Endodermal cell (in vitro differentiated cells): ENCODE measurements around the gene ZNF516. TPM values are rescaled to one million over a fixed set of nuclear protein-coding genes. Genes with fewer than 3 reads are reported as not detected.

Experiments used
- DNase-seq: peaks from one replicate; pipeline ENCODE4 v3.0.0-alpha.2; 2017
- H3K27ac ChIP-seq: 2 replicates; pipeline ENCODE4 v1.5.1; 2013; ENCODE audit warnings: mild to moderate bottlenecking, low read depth, low read length, moderate library complexity
- H3K27me3 ChIP-seq: 2 replicates; pipeline ENCODE4 v1.6.1; 2013; ENCODE audit warnings: mild to moderate bottlenecking, low read length, moderate library complexity; ENCODE audit not compliant: insufficient read depth, control insufficient read depth, poor library complexity, severe bottlenecking
- H3K36me3 ChIP-seq: 2 replicates; pipeline ENCODE4 v1.7.0; 2013; ENCODE audit warnings: mild to moderate bottlenecking, low read length, moderate library complexity; ENCODE audit not compliant: control insufficient read depth, insufficient read depth
- H3K4me1 ChIP-seq: one replicate; pipeline ENCODE4 v1.7.0; 2013; ENCODE audit warnings: low read length; ENCODE audit not compliant: control insufficient read depth, insufficient read depth
- H3K4me3 ChIP-seq: 2 replicates; pipeline ENCODE4 v1.5.1; 2013; ENCODE audit warnings: mild to moderate bottlenecking, low read length, moderate library complexity
- H3K9ac ChIP-seq: 2 replicates; pipeline ENCODE4 v1.6.1; 2013; ENCODE audit warnings: mild to moderate bottlenecking, low read length, moderate library complexity; ENCODE audit not compliant: poor library complexity, severe bottlenecking; ENCODE audit errors: extremely low read depth
- H3K9me3 ChIP-seq: 2 replicates; pipeline ENCODE4 v1.6.1; 2013; ENCODE audit warnings: mild to moderate bottlenecking, low read length, moderate library complexity; ENCODE audit not compliant: control insufficient read depth
- H3K27ac Mint-ChIP-seq: 2 replicates; pipeline ENCODE4 v1.8.0; 2020; ENCODE audit warnings: mixed read lengths
- H3K27me3 Mint-ChIP-seq: 2 replicates; pipeline ENCODE4 v1.8.0; 2021; ENCODE audit warnings: mild to moderate bottlenecking, mixed read lengths; ENCODE audit not compliant: insufficient read depth
- H3K36me3 Mint-ChIP-seq: 2 replicates; pipeline ENCODE4 v1.8.0; 2020; ENCODE audit warnings: low read depth, mixed read lengths
- H3K4me1 Mint-ChIP-seq: 2 replicates; pipeline ENCODE4 v1.8.0; 2020; ENCODE audit warnings: mixed read lengths
- H3K4me3 Mint-ChIP-seq: 2 replicates; pipeline ENCODE4 v1.8.0; 2020; ENCODE audit warnings: mild to moderate bottlenecking, moderate library complexity, mixed read lengths
- H3K9me3 Mint-ChIP-seq: 2 replicates; pipeline ENCODE4 v1.8.0; 2020; ENCODE audit warnings: mild to moderate bottlenecking, mixed read lengths
- CTCF ChIP-seq: fragments of 200-600 bp; sonication (generic); conservative IDR thresholded peaks from 2 replicates; pipeline ENCODE4 v1.5.0; 2021; ENCODE audit warnings: antibody characterized with exemption, mild to moderate bottlenecking
- WGBS, 2 experiments: methylation state at CpG; one replicate each; pipeline versions ENCODE4 v1.1.5 to v1.1.7; 2013; ENCODE audit warnings: missing lambda C conversion rate in 2 of 2, mixed read lengths in 1 of 2; ENCODE audit not compliant: insufficient coverage in 1 of 2, insufficient read length in 1 of 2; 5-methylcytosine and 5-hydroxymethylcytosine counted together
- total RNA-seq, 2 donors: library from RNA; stranded (reverse); fragmentation: NEBNext Ultra II Directional in 1 of 2; extraction: Animal tissue kit (Norgen Biotek cat#: 25700) in 1 of 2; gene quantifications; 2 replicates in 1 of 2; 3 replicates in 1 of 2; pipeline ENCODE4 v1.2.1, GENCODE V29; 2021

ZNF516 gene
- total RNA-seq, 2 donors from 2014 or later = 60.2 to 77.9 TPM

DNA sequence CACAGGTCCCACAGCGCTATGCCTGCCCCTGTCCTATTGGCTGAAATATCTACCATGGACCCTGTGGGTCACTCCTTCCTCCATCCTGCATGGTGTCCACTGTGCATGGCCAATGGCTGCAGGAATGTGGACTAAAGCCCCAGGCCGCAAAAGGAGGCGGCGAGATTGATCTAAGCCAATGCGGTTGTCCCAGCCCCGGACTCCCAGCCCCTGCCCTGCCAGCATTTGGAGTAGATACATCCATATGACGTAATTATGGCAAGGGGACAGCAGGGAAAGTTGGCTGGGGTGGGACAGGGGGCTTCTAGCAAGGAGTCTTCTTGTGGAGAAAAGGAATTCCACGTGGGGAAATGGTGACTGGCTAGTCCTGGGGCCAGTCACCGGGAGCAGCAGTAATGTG is 11.4 kb upstream of the ZNF516 start:
- no peak for DNase-seq
- peaks cover 15% of the 10 kb centered on the region for H3K4me1 Mint-ChIP-seq
- 93% methylated on average over 6 to 9 of the region's 9 CpGs for WGBS, 2 experiments

DNA sequence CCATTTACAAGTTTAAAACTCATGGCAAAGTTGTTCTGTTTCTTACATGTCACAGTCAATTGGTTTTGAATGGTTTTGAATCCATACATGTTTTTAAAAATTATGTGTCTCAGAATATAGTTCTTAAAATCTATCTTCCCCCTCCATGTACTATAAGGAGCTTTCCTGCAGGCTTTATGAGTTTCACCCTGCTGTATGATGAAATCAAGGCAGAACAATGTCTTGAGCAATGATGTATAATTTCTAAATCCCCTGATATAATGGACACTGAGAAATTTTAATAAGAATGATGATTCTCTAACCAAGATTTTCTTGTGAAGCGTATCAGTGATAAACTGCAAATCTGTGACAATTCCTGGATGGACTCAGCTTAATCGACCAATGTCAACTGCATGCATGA is 10.6 kb upstream of the ZNF516 start:
- Mint-ChIP-seq H3K9me3 (no peaks in the 10 kb centered on the region), H3K36me3 (no peaks in the 10 kb centered on the region), H3K27me3 (peaks cover 19% of the 10 kb centered on the region), H3K4me3 (no peak overlapping the region), H3K27ac (no peak overlapping the region), H3K4me1 (peaks cover 15% of the 10 kb centered on the region)
- TF ChIP-seq CTCF = no peak
- no peak overlapping the region for H3K27ac ChIP-seq
- no peaks in the 10 kb centered on the region for H3K9me3 ChIP-seq
- no peaks in the 10 kb centered on the region for H3K4me1 ChIP-seq
- no peak overlapping the region for H3K9ac ChIP-seq
- no peak overlapping the region for H3K4me3 ChIP-seq
- no peaks in the 10 kb centered on the region for H3K27me3 ChIP-seq
- DNase-seq = no peak
- WGBS, 2 experiments = 96 to 98% methylated on average over 2 of the region's 2 CpGs
- no peaks in the 10 kb centered on the region for H3K36me3 ChIP-seq

More for the DNA sequence above, 11.4 kb upstream of the ZNF516 start:
- H3K9me3 ChIP-seq = no peaks in the 10 kb centered on the region
- no peaks in the 10 kb centered on the region for H3K9me3 Mint-ChIP-seq
- H3K9ac ChIP-seq = no peak overlapping the region
- H3K36me3 Mint-ChIP-seq = no peaks in the 10 kb centered on the region
- no peaks in the 10 kb centered on the region for H3K4me1 ChIP-seq
- no peaks in the 10 kb centered on the region for H3K27me3 ChIP-seq
- peaks cover 17% of the 10 kb centered on the region for H3K27me3 Mint-ChIP-seq
- no peak overlapping the region for H3K4me3 Mint-ChIP-seq
- no peaks in the 10 kb centered on the region for H3K36me3 ChIP-seq
- TF ChIP-seq CTCF = no peak
- no peak overlapping the region for H3K27ac ChIP-seq
- no peak overlapping the region for H3K27ac Mint-ChIP-seq
- H3K4me3 ChIP-seq = no peak overlapping the region

GRCh38 chr18:76504749-76505148 is 9.7 kb upstream of the ZNF516 start:
- no peaks in the 10 kb centered on the region for H3K27me3 ChIP-seq
- Mint-ChIP-seq H3K4me3 (no peak overlapping the region), H3K27ac (no peak overlapping the region), H3K27me3 (peaks cover 19% of the 10 kb centered on the region), H3K36me3 (no peaks in the 10 kb centered on the region), H3K9me3 (no peaks in the 10 kb centered on the region), H3K4me1 (peaks cover 14% of the 10 kb centered on the region)
- no peak overlapping the region for H3K4me3 ChIP-seq
- H3K4me1 ChIP-seq = no peaks in the 10 kb centered on the region
- H3K9ac ChIP-seq = no peak overlapping the region
- no peaks in the 10 kb centered on the region for H3K36me3 ChIP-seq
- no peak for TF ChIP-seq CTCF
- no peak for DNase-seq
- H3K9me3 ChIP-seq = no peaks in the 10 kb centered on the region
- H3K27ac ChIP-seq = no peak overlapping the region
- WGBS, 2 experiments = 95 to 97% methylated on average over 4 to 5 of the region's 5 CpGs
